Measurements from ENCODE around the gene TRAK1.

Gene TRAK1

DNA sequence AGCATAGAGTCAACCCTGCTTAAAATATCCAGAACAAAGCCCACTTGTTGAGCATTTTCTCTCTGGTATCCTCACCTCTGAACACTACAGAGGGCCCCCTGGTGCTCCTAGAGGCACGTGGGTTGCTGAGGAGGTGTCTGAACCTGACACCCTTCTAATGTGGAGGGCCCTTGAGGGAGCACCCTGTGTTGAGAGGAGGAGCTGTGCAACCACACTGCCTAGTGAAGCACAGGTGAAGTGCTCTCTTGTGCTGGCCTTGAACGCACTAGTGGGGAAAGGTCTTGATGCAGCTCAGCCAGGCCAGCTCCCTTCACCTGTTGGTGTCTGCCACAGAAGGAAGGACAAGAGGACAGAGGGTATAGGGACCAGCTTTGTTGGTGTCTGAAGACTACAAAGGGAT, 122.9 kb downstream of the TRAK1 start:
- WGBS (ENCODE audit: extremely low coverage, insufficient coverage, insufficient read length): no CpG with 5 or more reads among the region's 2 CpGs
- no peak overlapping the region for H3K4me3 ChIP-seq (ENCODE audit: low read depth, low read length)
- H2AK5ac ChIP-seq (ENCODE audit: low read length): no peak overlapping the region
- H2BK5ac ChIP-seq (ENCODE audit: low read depth, low read length, poor library complexity): no peak overlapping the region
- no peaks in the 10 kb centered on the region for H3K27me3 ChIP-seq (ENCODE audit: insufficient read depth, low read length)
- H3K23ac ChIP-seq (ENCODE audit: low read length): no peak overlapping the region
- H3K14ac ChIP-seq (ENCODE audit: low read length): no peak overlapping the region
- H3K27ac ChIP-seq (ENCODE audit: low read depth, low read length): no peak overlapping the region
- no peaks in the 10 kb centered on the region for H3K79me2 ChIP-seq (ENCODE audit: control insufficient read depth, insufficient read depth, low read length, poor library complexity)
- no peak overlapping the region for H4K8ac ChIP-seq (ENCODE audit: low read depth, low read length)
- no peak overlapping the region for H4K91ac ChIP-seq (ENCODE audit: low read depth, low read length)
- no peak overlapping the region for H2AFZ ChIP-seq (ENCODE audit: insufficient read depth, low read length, poor library complexity)
- H2BK120ac ChIP-seq (ENCODE audit: insufficient read depth, low read length, poor library complexity): no peak overlapping the region
- no peak overlapping the region for H2BK12ac ChIP-seq (ENCODE audit: low read length)
- no peaks in the 10 kb centered on the region for H3K79me1 ChIP-seq (ENCODE audit: low read length)
- peaks cover 8 to 10% of the 10 kb centered on the region in 2 experiments for H3K4me1 ChIP-seq (ENCODE audit: control insufficient read depth in 1 of 2, insufficient read depth in 2 of 2, low read length in 2 of 2)
- H3K4me2 ChIP-seq (ENCODE audit: low read length): peak overlapping the region; percentile 0
- no peaks in the 10 kb centered on the region for H3K9me3 ChIP-seq (ENCODE audit: insufficient read depth, low read depth, low read length)
- H3K9ac ChIP-seq (ENCODE audit: low read length): no peak overlapping the region
- DNase-seq: no peak
- peaks cover 23 to 39% of the 10 kb centered on the region in 2 experiments for H3K36me3 ChIP-seq (ENCODE audit: control insufficient read depth in 1 of 2, insufficient read depth in 2 of 2, low read length in 2 of 2)
- no peak overlapping the region for H4K12ac ChIP-seq (ENCODE audit: low read depth, low read length)
- H3K18ac ChIP-seq (ENCODE audit: low read length): no peak overlapping the region
- no peak overlapping the region for H3K4ac ChIP-seq (ENCODE audit: low read depth, low read length)

DNA sequence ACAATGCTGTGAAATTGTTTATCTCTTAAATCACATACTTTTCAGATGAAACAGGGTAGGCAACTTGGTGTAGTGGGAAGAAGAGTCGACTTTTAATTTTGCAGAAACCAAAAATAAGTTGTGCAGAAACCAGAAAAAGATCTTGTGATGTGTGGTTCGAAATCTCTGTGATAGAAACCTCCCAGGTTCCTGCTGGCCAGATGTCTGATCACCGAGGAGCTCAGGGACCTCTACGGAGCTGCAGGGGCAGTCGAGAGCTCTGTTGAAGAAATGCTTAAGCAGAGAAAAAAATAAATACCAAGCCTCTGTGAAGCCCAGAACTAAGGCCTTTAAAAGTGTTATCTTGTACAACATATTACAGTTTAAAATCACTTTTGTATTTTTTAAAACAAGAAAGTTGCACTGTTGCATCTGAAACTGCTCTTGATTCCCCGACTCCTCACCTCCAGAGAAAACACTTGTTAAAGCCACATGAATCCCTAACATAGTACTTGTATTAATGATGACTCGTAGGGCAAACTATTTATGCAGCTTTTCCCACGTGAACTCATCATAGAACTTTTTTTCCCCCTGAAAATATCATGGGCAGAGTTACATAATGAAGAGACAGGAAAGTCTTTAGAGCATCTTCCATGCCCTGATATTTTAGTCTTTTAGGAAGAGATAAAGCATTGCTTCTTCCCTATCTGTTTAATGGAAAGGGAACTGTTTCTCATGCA, 123.6 kb downstream of the TRAK1 start:
- no CpG with 5 or more reads among the region's 8 CpGs for WGBS (ENCODE audit: extremely low coverage, insufficient coverage, insufficient read length)
- no peak overlapping the region for H2BK5ac ChIP-seq (ENCODE audit: low read depth, low read length, poor library complexity)
- H4K12ac ChIP-seq (ENCODE audit: low read depth, low read length): no peak overlapping the region
- no peak overlapping the region for H3K4me3 ChIP-seq (ENCODE audit: low read depth, low read length)
- H2BK12ac ChIP-seq (ENCODE audit: low read length): no peak overlapping the region
- H3K27me3 ChIP-seq (ENCODE audit: insufficient read depth, low read length): no peaks in the 10 kb centered on the region
- no peak overlapping the region for H3K14ac ChIP-seq (ENCODE audit: low read length)
- H3K23ac ChIP-seq (ENCODE audit: low read length): no peak overlapping the region
- H3K27ac ChIP-seq (ENCODE audit: low read depth, low read length): no peak overlapping the region
- H3K79me1 ChIP-seq (ENCODE audit: low read length): no peaks in the 10 kb centered on the region
- no peaks in the 10 kb centered on the region for H3K79me2 ChIP-seq (ENCODE audit: control insufficient read depth, insufficient read depth, low read length, poor library complexity)
- DNase-seq: no peak
- no peak overlapping the region for H4K8ac ChIP-seq (ENCODE audit: low read depth, low read length)
- no peak overlapping the region for H3K4me2 ChIP-seq (ENCODE audit: low read length)
- H4K91ac ChIP-seq (ENCODE audit: low read depth, low read length): no peak overlapping the region
- H2AFZ ChIP-seq (ENCODE audit: insufficient read depth, low read length, poor library complexity): no peak overlapping the region
- H3K9ac ChIP-seq (ENCODE audit: low read length): no peak overlapping the region
- no peak overlapping the region for H2AK5ac ChIP-seq (ENCODE audit: low read length)
- peaks cover 8 to 10% of the 10 kb centered on the region in 2 experiments for H3K4me1 ChIP-seq (ENCODE audit: control insufficient read depth in 1 of 2, insufficient read depth in 2 of 2, low read length in 2 of 2)
- H3K36me3 ChIP-seq (ENCODE audit: control insufficient read depth in 1 of 2, insufficient read depth in 2 of 2, low read length in 2 of 2): peaks cover 23 to 38% of the 10 kb centered on the region in 2 experiments
- no peak overlapping the region for H3K18ac ChIP-seq (ENCODE audit: low read length)
- no peaks in the 10 kb centered on the region for H3K9me3 ChIP-seq (ENCODE audit: insufficient read depth, low read depth, low read length)
- H3K4ac ChIP-seq (ENCODE audit: low read depth, low read length): no peak overlapping the region
- no peak overlapping the region for H2BK120ac ChIP-seq (ENCODE audit: insufficient read depth, low read length, poor library complexity)

DNA sequence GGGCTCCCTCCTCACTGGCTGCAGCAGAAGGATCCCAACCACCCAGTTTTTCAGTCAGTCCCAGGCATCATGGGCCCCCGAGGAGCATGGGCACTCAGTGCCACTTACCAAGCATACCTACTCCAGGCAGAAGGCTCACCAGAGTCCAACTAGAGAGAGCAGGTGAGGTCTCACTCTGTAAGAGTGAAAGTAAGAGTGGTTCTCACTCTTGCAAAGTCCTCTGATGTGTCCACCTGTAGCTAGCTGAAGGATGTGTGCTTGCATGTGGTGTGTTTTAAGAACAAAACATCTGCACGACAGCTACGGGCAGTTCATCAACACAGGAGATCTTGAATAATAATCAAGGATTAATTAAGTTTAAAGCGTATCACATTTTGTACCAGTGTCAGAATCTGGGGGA, 125.1 kb downstream of the TRAK1 start:
- no peak overlapping the region for H4K8ac ChIP-seq (ENCODE audit: low read depth, low read length)
- H2AK5ac ChIP-seq (ENCODE audit: low read length): no peak overlapping the region
- no peak overlapping the region for H3K23ac ChIP-seq (ENCODE audit: low read length)
- no peaks in the 10 kb centered on the region for H3K27me3 ChIP-seq (ENCODE audit: insufficient read depth, low read length)
- H3K36me3 ChIP-seq (ENCODE audit: control insufficient read depth in 1 of 2, insufficient read depth in 2 of 2, low read length in 2 of 2): peaks cover 29 to 42% of the 10 kb centered on the region in 2 experiments
- H3K14ac ChIP-seq (ENCODE audit: low read length): no peak overlapping the region
- no peak overlapping the region for H3K4me2 ChIP-seq (ENCODE audit: low read length)
- H3K4me3 ChIP-seq (ENCODE audit: low read depth, low read length): no peak overlapping the region
- H3K9me3 ChIP-seq (ENCODE audit: insufficient read depth, low read depth, low read length): no peaks in the 10 kb centered on the region
- H3K18ac ChIP-seq (ENCODE audit: low read length): no peak overlapping the region
- H3K4me1 ChIP-seq (ENCODE audit: control insufficient read depth in 1 of 2, insufficient read depth in 2 of 2, low read length in 2 of 2): peaks cover 8% of the 10 kb centered on the region in 2 experiments
- no peak overlapping the region for H4K91ac ChIP-seq (ENCODE audit: low read depth, low read length)
- no peak overlapping the region for H2AFZ ChIP-seq (ENCODE audit: insufficient read depth, low read length, poor library complexity)
- no peak overlapping the region for H2BK120ac ChIP-seq (ENCODE audit: insufficient read depth, low read length, poor library complexity)
- no peak overlapping the region for H4K12ac ChIP-seq (ENCODE audit: low read depth, low read length)
- no CpG with 5 or more reads among the region's 4 CpGs for WGBS (ENCODE audit: extremely low coverage, insufficient coverage, insufficient read length)
- no peak overlapping the region for H3K4ac ChIP-seq (ENCODE audit: low read depth, low read length)
- no peak overlapping the region for H2BK5ac ChIP-seq (ENCODE audit: low read depth, low read length, poor library complexity)
- DNase-seq: no peak
- H2BK12ac ChIP-seq (ENCODE audit: low read length): no peak overlapping the region
- no peak overlapping the region for H3K9ac ChIP-seq (ENCODE audit: low read length)
- no peak overlapping the region for H3K27ac ChIP-seq (ENCODE audit: low read depth, low read length)
- no peaks in the 10 kb centered on the region for H3K79me1 ChIP-seq (ENCODE audit: low read length)
- no peaks in the 10 kb centered on the region for H3K79me2 ChIP-seq (ENCODE audit: control insufficient read depth, insufficient read depth, low read length, poor library complexity)

DNA sequence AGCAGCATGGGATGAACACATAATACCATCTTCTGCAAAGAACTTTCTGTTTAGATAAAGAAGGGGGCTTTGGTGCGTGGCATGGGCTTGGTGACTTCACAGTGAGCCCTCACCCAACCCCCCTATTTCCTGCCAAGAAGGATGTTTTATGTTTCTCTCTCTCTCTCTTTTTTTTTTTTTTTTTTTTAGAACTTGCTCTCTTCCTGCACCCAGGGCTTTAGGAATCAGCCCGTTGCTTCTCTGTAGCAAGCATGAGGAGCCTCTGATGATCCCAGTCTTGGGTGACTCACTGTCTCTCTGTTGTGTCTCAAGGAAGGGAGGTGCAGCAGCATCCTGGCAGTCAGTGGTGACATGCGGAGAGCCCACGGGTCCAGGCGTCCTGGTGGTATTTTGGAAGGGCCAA, 125.8 kb downstream of the TRAK1 start:
- Histone ChIP-seq H3K27ac (ENCODE audit: low read depth, low read length) (no peak overlapping the region), H3K4me3 (ENCODE audit: low read depth, low read length) (no peak overlapping the region), H3K4me1 (ENCODE audit: control insufficient read depth in 1 of 2, insufficient read depth in 2 of 2, low read length in 2 of 2) (peaks cover 8% of the 10 kb centered on the region in 2 experiments), H3K18ac (ENCODE audit: low read length) (no peak overlapping the region), H3K27me3 (ENCODE audit: insufficient read depth, low read length) (no peaks in the 10 kb centered on the region), H4K8ac (ENCODE audit: low read depth, low read length) (no peak overlapping the region), H3K4ac (ENCODE audit: low read depth, low read length) (no peak overlapping the region), H3K9me3 (ENCODE audit: insufficient read depth, low read depth, low read length) (no peaks in the 10 kb centered on the region), H2AFZ (ENCODE audit: insufficient read depth, low read length, poor library complexity) (no peak overlapping the region), H3K14ac (ENCODE audit: low read length) (no peak overlapping the region), H3K9ac (ENCODE audit: low read length) (no peak overlapping the region), H4K12ac (ENCODE audit: low read depth, low read length) (no peak overlapping the region), H3K79me2 (ENCODE audit: control insufficient read depth, insufficient read depth, low read length, poor library complexity) (no peaks in the 10 kb centered on the region), H3K4me2 (ENCODE audit: low read length) (no peak overlapping the region), H2BK5ac (ENCODE audit: low read depth, low read length, poor library complexity) (no peak overlapping the region), H2AK5ac (ENCODE audit: low read length) (no peak overlapping the region), H3K36me3 (ENCODE audit: control insufficient read depth in 1 of 2, insufficient read depth in 2 of 2, low read length in 2 of 2) (peaks cover 34 to 44% of the 10 kb centered on the region in 2 experiments), H2BK120ac (ENCODE audit: insufficient read depth, low read length, poor library complexity) (no peak overlapping the region), H4K91ac (ENCODE audit: low read depth, low read length) (no peak overlapping the region), H3K79me1 (ENCODE audit: low read length) (no peaks in the 10 kb centered on the region), H3K23ac (ENCODE audit: low read length) (no peak overlapping the region), H2BK12ac (ENCODE audit: low read length) (no peak overlapping the region)
- no CpG with 5 or more reads among the region's 5 CpGs for WGBS (ENCODE audit: extremely low coverage, insufficient coverage, insufficient read length)
- no peak for DNase-seq

Measured in trophoblast cell (in vitro differentiated cells and primary cell).